ENCODE measurements around the gene JPT1. TPM values are rescaled to one million over a fixed set of nuclear protein-coding genes. Genes with fewer than 3 reads are reported as not detected.

Gene JPT1
- total RNA-seq, 1 donor from 2014 or later, result 48.1 TPM

DNA sequence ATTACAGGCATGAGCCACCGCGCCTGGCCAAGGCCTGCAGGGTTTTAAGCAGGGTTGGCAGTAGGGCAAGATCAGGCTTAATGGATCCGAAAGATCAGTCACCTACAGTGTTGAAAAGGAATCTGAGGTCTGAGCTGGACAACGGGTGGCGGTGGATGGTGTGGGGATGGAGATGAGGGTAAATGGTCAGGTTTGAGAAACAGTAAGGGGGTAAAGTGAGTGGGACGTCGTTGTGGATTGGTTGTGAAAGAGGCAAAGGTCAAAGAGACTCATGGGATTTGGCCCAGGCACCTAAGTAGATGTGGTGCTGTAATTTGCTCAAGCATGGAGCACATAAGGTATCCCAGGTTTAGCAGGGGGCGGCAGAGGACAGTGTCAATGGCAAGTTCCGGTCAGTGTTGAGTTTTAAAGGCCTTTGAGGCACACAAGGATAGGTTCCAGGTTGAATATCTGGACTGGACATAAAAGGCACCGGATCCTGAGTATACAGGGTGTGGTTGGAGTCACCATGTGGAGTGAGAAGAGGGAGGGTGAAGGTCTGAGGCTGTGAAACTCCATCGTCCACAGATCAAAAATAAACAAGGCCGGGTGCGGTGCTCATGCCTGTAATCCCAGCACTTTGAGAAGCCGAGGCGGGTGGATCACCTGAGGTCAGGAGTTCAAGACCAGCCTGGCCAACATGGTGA is 67.7 kb downstream of the JPT1 start:
- Histone ChIP-seq H3K4me3 (peak overlapping the region; percentile 76 to 80), H3K4me1 (peaks cover 47% of the 10 kb centered on the region), H3K9me3 (no peaks in the 10 kb centered on the region), H3K27me3 (no peaks in the 10 kb centered on the region), H3K27ac (peak overlapping the region; percentile 94), H3K36me3 (no peaks in the 10 kb centered on the region)
- TF ChIP-seq, protein P1, sequence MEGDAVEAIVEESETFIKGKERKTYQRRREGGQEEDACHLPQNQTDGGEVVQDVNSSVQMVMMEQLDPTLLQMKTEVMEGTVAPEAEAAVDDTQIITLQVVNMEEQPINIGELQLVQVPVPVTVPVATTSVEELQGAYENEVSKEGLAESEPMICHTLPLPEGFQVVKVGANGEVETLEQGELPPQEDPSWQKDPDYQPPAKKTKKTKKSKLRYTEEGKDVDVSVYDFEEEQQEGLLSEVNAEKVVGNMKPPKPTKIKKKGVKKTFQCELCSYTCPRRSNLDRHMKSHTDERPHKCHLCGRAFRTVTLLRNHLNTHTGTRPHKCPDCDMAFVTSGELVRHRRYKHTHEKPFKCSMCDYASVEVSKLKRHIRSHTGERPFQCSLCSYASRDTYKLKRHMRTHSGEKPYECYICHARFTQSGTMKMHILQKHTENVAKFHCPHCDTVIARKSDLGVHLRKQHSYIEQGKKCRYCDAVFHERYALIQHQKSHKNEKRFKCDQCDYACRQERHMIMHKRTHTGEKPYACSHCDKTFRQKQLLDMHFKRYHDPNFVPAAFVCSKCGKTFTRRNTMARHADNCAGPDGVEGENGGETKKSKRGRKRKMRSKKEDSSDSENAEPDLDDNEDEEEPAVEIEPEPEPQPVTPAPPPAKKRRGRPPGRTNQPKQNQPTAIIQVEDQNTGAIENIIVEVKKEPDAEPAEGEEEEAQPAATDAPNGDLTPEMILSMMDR (IDR thresholded peaks at IDR 0.05), result no peak
- TF ChIP-seq POLR2A (IDR thresholded peaks at IDR 0.05) (no peak), POLR2AphosphoS5 (IDR thresholded peaks at IDR 0.05; ENCODE audit: insufficient read depth in 1 of 2, low read depth in 1 of 2) (no peak)
- no peak for DNase-seq (ENCODE audit: extremely low spot score in 2 of 2)
- intact Hi-C loops (cut with DNase I), result no loop called here

Small RNA genes within 50 kb of the gene (small RNA-seq; reads per million reads assigned to genes)
- not detected for gene RF00019

Other genes starting within 250 kb of the JPT1 start
- 0.49 TPM for gene USH1G, start 231.3 kb downstream of the JPT1 start, total RNA-seq
- gene OTOP2, start 230.2 kb downstream of the JPT1 start, total RNA-seq, result not detected
- 0.74 TPM for gene OTOP3, start 218.6 kb downstream of the JPT1 start, total RNA-seq
- gene HID1, start 181.8 kb downstream of the JPT1 start, total RNA-seq, result 13.0 TPM
- 13.5 TPM for gene CDR2L, start 166.9 kb downstream of the JPT1 start, total RNA-seq
- 33.6 TPM for gene MRPL58, start 141.8 kb downstream of the JPT1 start, total RNA-seq
- gene ATP5PD, start 107.5 kb downstream of the JPT1 start, total RNA-seq, result 149 TPM
- 17.2 TPM for gene KCTD2, start 107.3 kb downstream of the JPT1 start, total RNA-seq
- 26.8 TPM for gene SLC16A5, start 66.6 kb downstream of the JPT1 start, total RNA-seq
- gene ARMC7, start 44.5 kb downstream of the JPT1 start, total RNA-seq, result 12.8 TPM
- 98.5 TPM for gene NT5C, start 22.8 kb downstream of the JPT1 start, total RNA-seq
- 63.6 TPM for gene SUMO2, start 28.4 kb upstream of the JPT1 start, total RNA-seq
- 33.9 TPM for gene NUP85, start 51.2 kb upstream of the JPT1 start, total RNA-seq
- gene GGA3, start 107.1 kb upstream of the JPT1 start, total RNA-seq, result 36.8 TPM
- 40.3 TPM for gene MRPS7, start 107.4 kb upstream of the JPT1 start, total RNA-seq
- gene MIF4GD, start 116.7 kb upstream of the JPT1 start, total RNA-seq, result 26.3 TPM
- gene SLC25A19, start 134.9 kb upstream of the JPT1 start, total RNA-seq, result 16.7 TPM

Measured in vagina (tissue), 2 donors.